ENCODE data around the gene TUBA4A.

Gene TUBA4A

GRCh38 chr2:219253753-219254589 is at the start of gene TUBA4A:
TUBA4A (minus strand) TSS chr2:219253918; CDS start chr2:219253858, 60 bp downstream.
- peak within 1 kb of the TSS; percentile 87 for H3K4me3 Mint-ChIP-seq
- no peaks in the 10 kb centered on the region for H3K27me3 Mint-ChIP-seq
- H3K36me3 Mint-ChIP-seq (ENCODE audit: low read depth): peaks cover 37% of the 10 kb centered on the region
- no peaks in the 10 kb centered on the region for H3K9me3 Mint-ChIP-seq
- peak within 1 kb of the TSS; percentile 98 for H3K27ac Mint-ChIP-seq
- H3K4me1 Mint-ChIP-seq (ENCODE audit: low read depth): peaks cover 55% of the 10 kb centered on the region

- Mint-ChIP-seq H3K36me3 (ENCODE audit: low read depth) (no peaks in the 10 kb centered on the region), H3K27me3 (peaks cover 56% of the 10 kb centered on the region), H3K4me1 (ENCODE audit: low read depth) (peaks cover 6% of the 10 kb centered on the region), H3K4me3 (no peak overlapping the region), H3K9me3 (no peaks in the 10 kb centered on the region), H3K27ac (no peak overlapping the region)
These were observed 48.8 kb upstream of the TUBA4A start for GRCh38 chr2:219302412-219302968.

GRCh38 chr2:219300022-219300421 is 46.3 kb upstream of the TUBA4A start:
- Mint-ChIP-seq H3K27me3 (peaks cover 36% of the 10 kb centered on the region), H3K4me1 (ENCODE audit: low read depth) (peaks cover 19% of the 10 kb centered on the region), H3K36me3 (ENCODE audit: low read depth) (no peaks in the 10 kb centered on the region), H3K9me3 (no peaks in the 10 kb centered on the region), H3K4me3 (no peak overlapping the region), H3K27ac (no peak overlapping the region)

- Mint-ChIP-seq H3K4me3 (peak overlapping the region; percentile 57), H3K4me1 (ENCODE audit: low read depth) (peaks cover 22% of the 10 kb centered on the region), H3K27ac (no peak overlapping the region), H3K9me3 (no peaks in the 10 kb centered on the region), H3K36me3 (ENCODE audit: low read depth) (no peaks in the 10 kb centered on the region), H3K27me3 (peaks cover 32% of the 10 kb centered on the region)
These were observed 45.6 kb upstream of the TUBA4A start for GRCh38 chr2:219299372-219299760.

GRCh38 chr2:219298759-219299371 is 45.1 kb upstream of the TUBA4A start:
- H3K27ac Mint-ChIP-seq: no peak overlapping the region
- H3K9me3 Mint-ChIP-seq: no peaks in the 10 kb centered on the region
- peaks cover 28% of the 10 kb centered on the region for H3K27me3 Mint-ChIP-seq

GRCh38 chr2:219297766-219298456 is 44.2 kb upstream of the TUBA4A start:
- Mint-ChIP-seq H3K27ac (no peak overlapping the region), H3K9me3 (no peaks in the 10 kb centered on the region), H3K4me3 (no peak overlapping the region), H3K4me1 (ENCODE audit: low read depth) (peaks cover 27% of the 10 kb centered on the region), H3K27me3 (peaks cover 22% of the 10 kb centered on the region), H3K36me3 (ENCODE audit: low read depth) (no peaks in the 10 kb centered on the region)

More at GRCh38 chr2:219298759-219299371, 45.1 kb upstream of the TUBA4A start:
- Mint-ChIP-seq H3K36me3 (ENCODE audit: low read depth) (no peaks in the 10 kb centered on the region), H3K4me1 (ENCODE audit: low read depth) (peaks cover 27% of the 10 kb centered on the region), H3K4me3 (peak overlapping the region; percentile 57)

GRCh38 chr2:219296631-219297391 is 43.1 kb upstream of the TUBA4A start:
- Mint-ChIP-seq H3K9me3 (no peaks in the 10 kb centered on the region), H3K27me3 (peaks cover 17% of the 10 kb centered on the region), H3K36me3 (ENCODE audit: low read depth) (no peaks in the 10 kb centered on the region), H3K4me3 (no peak overlapping the region), H3K4me1 (ENCODE audit: low read depth) (peaks cover 27% of the 10 kb centered on the region), H3K27ac (no peak overlapping the region)

GRCh38 chr2:219296142-219296541 is 42.4 kb upstream of the TUBA4A start:
- no peak overlapping the region for H3K27ac Mint-ChIP-seq
- H3K27me3 Mint-ChIP-seq: peaks cover 11% of the 10 kb centered on the region
- H3K4me1 Mint-ChIP-seq (ENCODE audit: low read depth): peaks cover 27% of the 10 kb centered on the region
- no peaks in the 10 kb centered on the region for H3K36me3 Mint-ChIP-seq (ENCODE audit: low read depth)
- H3K9me3 Mint-ChIP-seq: no peaks in the 10 kb centered on the region
- no peak overlapping the region for H3K4me3 Mint-ChIP-seq

GRCh38 chr2:219294356-219295351 is 40.9 kb upstream of the TUBA4A start:
- no peaks in the 10 kb centered on the region for H3K27me3 Mint-ChIP-seq
- no peaks in the 10 kb centered on the region for H3K9me3 Mint-ChIP-seq
- H3K4me3 Mint-ChIP-seq: peak overlapping the region; percentile 73

GRCh38 chr2:219293736-219294231 is 40.1 kb upstream of the TUBA4A start:
- peaks cover 25% of the 10 kb centered on the region for H3K4me1 Mint-ChIP-seq (ENCODE audit: low read depth)
- no peaks in the 10 kb centered on the region for H3K27me3 Mint-ChIP-seq
- H3K36me3 Mint-ChIP-seq (ENCODE audit: low read depth): no peaks in the 10 kb centered on the region
- peak overlapping the region; percentile 73 for H3K4me3 Mint-ChIP-seq
- H3K27ac Mint-ChIP-seq: peak overlapping the region; percentile 88
- no peaks in the 10 kb centered on the region for H3K9me3 Mint-ChIP-seq

More at GRCh38 chr2:219294356-219295351, 40.9 kb upstream of the TUBA4A start:
- Mint-ChIP-seq H3K4me1 (ENCODE audit: low read depth) (peaks cover 27% of the 10 kb centered on the region), H3K27ac (peak overlapping the region; percentile 88), H3K36me3 (ENCODE audit: low read depth) (no peaks in the 10 kb centered on the region)

GRCh38 chr2:219292616-219293015 is 38.9 kb upstream of the TUBA4A start:
- H3K27ac Mint-ChIP-seq: no peak overlapping the region
- H3K4me3 Mint-ChIP-seq: no peak overlapping the region
- H3K9me3 Mint-ChIP-seq: no peaks in the 10 kb centered on the region
- no peaks in the 10 kb centered on the region for H3K27me3 Mint-ChIP-seq
- no peaks in the 10 kb centered on the region for H3K36me3 Mint-ChIP-seq (ENCODE audit: low read depth)
- H3K4me1 Mint-ChIP-seq (ENCODE audit: low read depth): peaks cover 22% of the 10 kb centered on the region

GRCh38 chr2:219291910-219292490 is 38.3 kb upstream of the TUBA4A start:
- no peaks in the 10 kb centered on the region for H3K36me3 Mint-ChIP-seq (ENCODE audit: low read depth)
- no peak overlapping the region for H3K4me3 Mint-ChIP-seq
- no peaks in the 10 kb centered on the region for H3K9me3 Mint-ChIP-seq
- peaks cover 22% of the 10 kb centered on the region for H3K4me1 Mint-ChIP-seq (ENCODE audit: low read depth)
- H3K27ac Mint-ChIP-seq: no peak overlapping the region
- no peaks in the 10 kb centered on the region for H3K27me3 Mint-ChIP-seq

- H3K27me3 Mint-ChIP-seq: no peaks in the 10 kb centered on the region
- peaks cover 22% of the 10 kb centered on the region for H3K4me1 Mint-ChIP-seq (ENCODE audit: low read depth)
- H3K4me3 Mint-ChIP-seq: no peak overlapping the region
- no peak overlapping the region for H3K27ac Mint-ChIP-seq
- H3K9me3 Mint-ChIP-seq: no peaks in the 10 kb centered on the region
- H3K36me3 Mint-ChIP-seq (ENCODE audit: low read depth): no peaks in the 10 kb centered on the region
These were observed 37.7 kb upstream of the TUBA4A start for GRCh38 chr2:219291394-219291793.
